ENCODE measurements around the gene KIAA0753. TPM values are rescaled to one million over a fixed set of nuclear protein-coding genes. Genes with fewer than 3 reads are reported as not detected.

The KIAA0753 gene
- total RNA-seq, 1 donor from 2014 or later, result 15.7 TPM

DNA sequence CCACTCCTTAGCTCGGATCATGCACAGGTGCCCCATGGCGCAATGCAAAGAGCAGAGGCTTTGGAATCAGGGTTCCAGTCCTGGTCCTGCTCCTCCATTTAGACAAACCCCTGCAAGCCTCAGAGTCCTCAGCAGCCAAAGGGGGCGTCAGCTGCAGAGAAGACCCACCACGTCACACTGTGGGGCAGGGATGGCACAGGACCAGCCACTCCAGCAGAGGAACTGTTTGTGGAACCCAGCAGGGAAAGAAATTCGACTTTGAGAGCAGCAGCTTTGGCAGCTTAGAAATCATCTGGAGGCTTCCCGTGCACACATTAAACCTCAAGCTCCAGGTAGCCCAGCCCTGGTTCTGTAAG, 36.3 kb upstream of the KIAA0753 start:
- DNase-seq (ENCODE audit: low read depth), result no peak
- H3K4me3 ChIP-seq (ENCODE audit: low read depth, low read length), result no peak overlapping the region
- TF ChIP-seq, protein P1, sequence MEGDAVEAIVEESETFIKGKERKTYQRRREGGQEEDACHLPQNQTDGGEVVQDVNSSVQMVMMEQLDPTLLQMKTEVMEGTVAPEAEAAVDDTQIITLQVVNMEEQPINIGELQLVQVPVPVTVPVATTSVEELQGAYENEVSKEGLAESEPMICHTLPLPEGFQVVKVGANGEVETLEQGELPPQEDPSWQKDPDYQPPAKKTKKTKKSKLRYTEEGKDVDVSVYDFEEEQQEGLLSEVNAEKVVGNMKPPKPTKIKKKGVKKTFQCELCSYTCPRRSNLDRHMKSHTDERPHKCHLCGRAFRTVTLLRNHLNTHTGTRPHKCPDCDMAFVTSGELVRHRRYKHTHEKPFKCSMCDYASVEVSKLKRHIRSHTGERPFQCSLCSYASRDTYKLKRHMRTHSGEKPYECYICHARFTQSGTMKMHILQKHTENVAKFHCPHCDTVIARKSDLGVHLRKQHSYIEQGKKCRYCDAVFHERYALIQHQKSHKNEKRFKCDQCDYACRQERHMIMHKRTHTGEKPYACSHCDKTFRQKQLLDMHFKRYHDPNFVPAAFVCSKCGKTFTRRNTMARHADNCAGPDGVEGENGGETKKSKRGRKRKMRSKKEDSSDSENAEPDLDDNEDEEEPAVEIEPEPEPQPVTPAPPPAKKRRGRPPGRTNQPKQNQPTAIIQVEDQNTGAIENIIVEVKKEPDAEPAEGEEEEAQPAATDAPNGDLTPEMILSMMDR (conservative IDR thresholded peaks at IDR 0.05; ENCODE audit: low read depth, low read length), result no peak

DNA sequence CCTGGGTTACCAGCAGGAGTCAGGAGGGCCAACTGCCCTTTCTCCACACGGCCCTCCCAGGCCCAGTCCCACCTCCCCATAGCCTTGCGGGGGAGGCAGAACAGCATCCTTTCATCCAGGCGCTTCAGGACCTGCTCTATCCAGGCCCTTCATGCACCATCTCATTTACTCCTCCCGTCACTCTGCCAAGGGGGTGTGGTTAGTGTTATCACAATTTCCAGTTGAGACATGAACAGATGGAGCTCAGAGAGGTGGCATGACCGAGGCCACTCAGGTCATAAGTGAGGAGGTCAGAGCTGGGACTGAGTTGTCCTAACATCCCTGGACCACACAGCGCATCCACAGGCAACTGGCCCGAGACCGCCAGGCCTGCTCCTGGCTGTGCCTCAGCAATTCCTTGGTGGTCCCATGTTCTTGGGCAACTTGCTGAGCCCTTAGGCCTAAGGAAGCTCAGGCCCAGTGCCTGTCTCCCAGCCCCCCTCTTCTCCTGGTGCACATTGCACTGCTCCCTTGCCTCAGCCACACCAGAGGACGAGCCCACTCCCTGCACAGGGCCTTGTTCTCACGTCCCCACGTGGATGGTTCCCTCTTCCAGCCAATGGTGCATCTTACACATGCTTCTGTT, 34.8 kb upstream of the KIAA0753 start:
- TF ChIP-seq, protein P1 (conservative IDR thresholded peaks at IDR 0.05; ENCODE audit: low read depth, low read length), result no peak
- no peak overlapping the region for H3K4me3 ChIP-seq (ENCODE audit: low read depth, low read length)
- no peak for DNase-seq (ENCODE audit: low read depth)

DNA sequence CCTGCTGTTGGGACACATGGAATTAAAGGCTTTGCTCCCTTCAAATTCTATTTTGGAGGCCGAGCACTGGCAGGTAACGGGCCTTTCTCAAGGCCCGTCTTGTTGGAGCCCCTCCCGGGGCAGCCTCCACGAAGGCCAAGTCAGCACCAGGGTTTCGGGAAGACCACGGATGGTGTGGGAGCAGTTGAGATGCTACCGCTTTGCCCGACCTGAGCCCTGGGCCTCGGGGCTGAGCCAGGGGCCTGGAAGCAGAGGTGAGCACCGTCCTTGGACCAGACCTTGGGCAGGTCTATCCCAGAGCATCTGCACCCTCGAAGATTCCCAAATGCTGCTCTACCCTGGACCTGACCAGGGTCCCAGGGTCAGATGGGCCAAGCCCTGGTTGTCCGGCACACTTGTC, 34.1 kb upstream of the KIAA0753 start:
- no peak for DNase-seq (ENCODE audit: low read depth)
- TF ChIP-seq, protein P1 (conservative IDR thresholded peaks at IDR 0.05; ENCODE audit: low read depth, low read length), result no peak
- H3K4me3 ChIP-seq (ENCODE audit: low read depth, low read length), result no peak overlapping the region

DNA sequence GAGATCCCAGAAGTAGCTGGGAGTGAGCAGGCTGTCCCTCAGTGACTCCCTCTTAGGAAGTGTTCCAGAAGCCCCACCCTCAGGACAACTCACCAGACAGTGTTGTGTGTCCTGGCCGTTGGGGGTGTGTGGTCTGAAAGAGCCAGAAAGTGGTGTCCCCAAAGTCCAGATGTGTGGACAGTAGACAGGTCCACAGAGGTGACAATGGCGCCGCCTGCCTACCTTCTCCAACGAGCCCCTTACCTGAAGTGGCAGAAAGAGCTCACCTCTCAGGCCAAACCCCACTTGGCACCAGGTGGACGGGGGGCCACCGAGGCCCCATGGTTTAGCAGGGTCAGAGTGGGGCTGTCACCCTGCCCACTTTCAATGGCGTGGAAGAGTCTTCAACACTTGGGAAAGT, 30.9 kb upstream of the KIAA0753 start:
- TF ChIP-seq, protein P1 (conservative IDR thresholded peaks at IDR 0.05; ENCODE audit: low read depth, low read length), result no peak
- no peak overlapping the region for H3K4me3 ChIP-seq (ENCODE audit: low read depth, low read length)
- no peak for DNase-seq (ENCODE audit: low read depth)

DNA sequence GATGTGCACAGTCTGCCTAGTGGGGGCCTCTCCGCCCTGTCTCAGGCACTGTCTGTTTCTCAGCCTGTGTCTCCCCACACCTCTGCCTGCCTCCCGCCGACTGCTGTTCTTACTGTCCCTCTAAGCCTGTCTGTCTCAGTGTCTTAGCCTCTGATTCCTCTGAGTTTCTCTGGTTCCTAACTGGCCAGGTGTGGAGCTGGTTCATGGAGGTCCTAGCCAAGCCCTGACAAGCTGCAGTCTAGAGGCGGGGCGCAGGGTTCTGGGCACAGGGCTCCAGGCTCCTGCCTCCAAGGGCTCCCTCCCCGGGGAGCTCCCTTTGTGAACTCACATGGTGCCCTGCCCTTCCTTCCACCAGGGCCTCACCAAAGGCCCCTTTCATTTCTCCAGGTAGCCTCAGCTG, 30.5 kb upstream of the KIAA0753 start:
- H3K4me3 ChIP-seq (ENCODE audit: low read depth, low read length), result no peak overlapping the region
- TF ChIP-seq, protein P1 (conservative IDR thresholded peaks at IDR 0.05; ENCODE audit: low read depth, low read length), result no peak
- no peak for DNase-seq (ENCODE audit: low read depth)

DNA sequence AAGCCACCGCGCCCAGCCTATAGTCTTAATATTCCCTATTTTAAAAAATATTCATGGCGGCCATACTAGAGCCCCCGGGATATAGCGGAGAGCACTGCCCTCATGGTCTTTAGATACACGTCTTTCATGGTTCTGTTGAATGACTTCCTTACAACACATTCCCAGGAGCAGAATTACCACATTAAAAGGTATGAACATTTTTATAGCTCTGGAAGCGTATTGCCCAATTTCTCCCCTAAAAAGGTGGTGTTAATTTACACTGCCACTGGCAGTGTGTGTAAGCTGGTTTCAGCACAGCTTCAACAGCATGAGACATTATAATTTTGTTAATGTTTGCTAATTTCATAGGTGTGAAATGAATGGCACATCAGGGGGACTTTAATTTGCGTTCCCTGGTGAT, 30.1 kb upstream of the KIAA0753 start:
- TF ChIP-seq, protein P1 (conservative IDR thresholded peaks at IDR 0.05; ENCODE audit: low read depth, low read length), result no peak
- H3K4me3 ChIP-seq (ENCODE audit: low read depth, low read length), result no peak overlapping the region
- DNase-seq (ENCODE audit: low read depth), result no peak

DNA sequence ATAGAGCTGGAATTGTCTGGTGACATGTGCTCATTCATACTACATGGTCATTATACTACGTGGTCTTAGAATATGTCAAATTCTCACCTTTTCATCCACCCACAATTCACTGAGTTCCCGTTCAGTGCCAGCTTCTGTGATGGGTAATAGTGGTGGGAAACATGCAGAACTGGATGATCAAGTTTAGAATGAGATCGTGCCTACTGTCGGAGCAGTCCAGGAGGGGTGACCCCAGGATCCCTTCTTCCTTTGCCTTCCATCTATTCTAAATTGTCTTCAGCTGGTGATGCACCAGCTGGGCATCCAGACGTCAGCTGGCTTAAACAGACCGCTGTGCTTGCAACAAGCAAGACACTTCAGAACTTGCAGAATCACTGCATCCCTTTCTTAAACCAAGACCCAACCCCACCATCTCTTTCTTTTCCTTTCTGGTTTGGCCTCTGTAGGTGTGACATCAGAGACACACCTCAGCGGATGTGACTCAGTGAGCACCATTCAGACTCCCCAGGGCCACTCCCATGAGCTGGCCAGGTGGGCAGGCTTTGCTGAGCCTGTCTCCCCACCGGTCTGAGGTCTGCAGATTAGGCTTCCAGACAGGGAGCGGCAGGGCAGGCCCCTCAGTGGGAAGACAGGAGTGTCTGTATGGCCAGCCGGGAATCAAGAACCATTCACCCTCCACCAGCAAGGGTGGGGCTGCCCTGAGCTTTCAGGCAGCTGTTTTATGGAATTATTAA, 29.1 kb upstream of the KIAA0753 start:
- TF ChIP-seq, protein P1 (conservative IDR thresholded peaks at IDR 0.05; ENCODE audit: low read depth, low read length), result no peak
- no peak overlapping the region for H3K4me3 ChIP-seq (ENCODE audit: low read depth, low read length)
- no peak for DNase-seq (ENCODE audit: low read depth)
